K562 (cell line): ENCODE results near the gene NDST3. TPM values are rescaled to one million over a fixed set of nuclear protein-coding genes. Genes with fewer than 3 reads are reported as not detected.

Source experiments
- ATAC-seq: fragments of 200-7000 bp; cut with Tn5 transposase; 3 replicates; pipeline ENCODE4 v1.9.1; 2020; ENCODE audit warnings: moderate library complexity
- BruUV-seq: library from RNA; stranded (reverse); fragments of 400-500 nt; replicated peaks from 2 replicates; lab custom pipeline; 2021; lab: Mats Ljungman, UMichigan
- CTCF ChIA-PET: fragments of 300-600 bp; formaldehyde crosslinking; extraction: SDS; loops from one replicate; lab custom pipeline; 2021; ENCODE audit warnings: low intra/inter-chr PET ratio; lab: Yijun Ruan, JAX
- POLR2A ChIA-PET: fragments of 300-600, 350-650 bp; sonication (Branson Sonifier 250); formaldehyde crosslinking; extraction: SDS; loops from one replicate; lab custom pipeline; 2021; ENCODE audit warnings: antibody characterized with exemption, inconsistent platforms; lab: Yijun Ruan, JAX
- DNase-seq, 4 experiments: peaks; one replicate each; pipeline versions ENCODE4 v3.0.0 to v3.0.0-alpha.2; 2011 to 2018; ENCODE audit warnings: low spot score in 3 of 4, mixed read lengths in 3 of 4; ENCODE audit errors: extremely low read depth in 1 of 4
- FAIRE-seq: peaks from 2 replicates; lab custom pipeline; 2011; peaks lifted over from hg19 to GRCh38; lab: Jason Lieb, UNC
- H2AFZ ChIP-seq: 2 replicates; pipeline ENCODE4 v1.6.0; 2011; ENCODE audit warnings: low read depth, low read length, control low read depth, inconsistent platforms
- H3K27ac ChIP-seq: fragments of 200-600 bp; 3 replicates; pipeline ENCODE4 v1.8.0; 2011; ENCODE audit warnings: low read depth, mild to moderate bottlenecking, control low read depth, inconsistent platforms, low read length, moderate library complexity, mixed read lengths; ENCODE audit errors: extremely low read depth
- H3K27me3 ChIP-seq, 2 experiments: fragments of 300-600 bp in 1 of 2; 2 replicates in 1 of 2; 3 replicates in 1 of 2; pipeline versions ENCODE4 v1.6.0 to v1.8.0; 2011; ENCODE audit warnings: inconsistent platforms in 2 of 2, low read length in 2 of 2, mild to moderate bottlenecking in 1 of 2, mixed read lengths in 1 of 2, moderate library complexity in 1 of 2; ENCODE audit not compliant: control insufficient read depth in 2 of 2, insufficient read depth in 2 of 2
- H3K36me3 ChIP-seq: fragments of 300-600 bp; 3 replicates; pipeline ENCODE4 v1.8.0; 2011; ENCODE audit warnings: mild to moderate bottlenecking, low read length, inconsistent platforms; ENCODE audit not compliant: control insufficient read depth, insufficient read depth
- H3K4me1 ChIP-seq, 2 experiments: fragments of 200-600 bp in 1 of 2; replicated peaks in 1 of 2; 2 replicates in 1 of 2; 3 replicates in 1 of 2; pipeline versions ENCODE4 v1.5.1 to v1.8.0; 2011; ENCODE audit warnings: inconsistent platforms in 2 of 2, low read length in 2 of 2, mild to moderate bottlenecking in 1 of 2, mixed read lengths in 1 of 2, moderate library complexity in 1 of 2; ENCODE audit not compliant: control insufficient read depth in 2 of 2, insufficient read depth in 2 of 2
- H3K4me2 ChIP-seq: 2 replicates; pipeline ENCODE4 v1.6.1; 2011; ENCODE audit warnings: low read length, control low read depth, inconsistent platforms, mixed read lengths; ENCODE audit not compliant: insufficient read depth
- H3K4me3 ChIP-seq: fragments of 200-600 bp; sonication (generic), shearing (Covaris generic); 2 replicates; pipeline ENCODE4 v1.5.1; 2016; ENCODE audit warnings: control low read depth, inconsistent platforms
- H3K79me2 ChIP-seq: fragments of 200-600 bp; 3 replicates; pipeline ENCODE4 v1.8.0; 2011; ENCODE audit warnings: low read length, inconsistent platforms; ENCODE audit not compliant: control insufficient read depth, insufficient read depth
- H3K9ac ChIP-seq, 2 experiments: 2 replicates each; pipeline versions ENCODE4 v1.6.0 to v1.6.1; 2011; ENCODE audit warnings: low read depth in 2 of 2, low read length in 2 of 2, control low read depth in 1 of 2, inconsistent platforms in 1 of 2, mild to moderate bottlenecking in 1 of 2, mixed read lengths in 1 of 2; ENCODE audit not compliant: insufficient read depth in 1 of 2
- H3K9me1 ChIP-seq: one replicate; pipeline ENCODE4 v1.6.0; 2011; ENCODE audit warnings: inconsistent platforms, mild to moderate bottlenecking, low read length, moderate library complexity; ENCODE audit not compliant: control insufficient read depth, insufficient read depth
- H3K9me3 ChIP-seq: replicated peaks from 2 replicates; pipeline ENCODE4 v1.5.1; 2011; ENCODE audit warnings: low read depth, low read length, inconsistent platforms; ENCODE audit not compliant: control insufficient read depth, insufficient read depth
- H4K20me1 ChIP-seq: replicated peaks from 2 replicates; pipeline ENCODE4 v1.6.1; 2011; ENCODE audit warnings: low read length, inconsistent platforms, mixed read lengths; ENCODE audit not compliant: control insufficient read depth, insufficient read depth
- ATF7 ChIP-seq: fragments of 450-650 bp; IDR thresholded peaks from 2 replicates; pipeline ENCODE4 v1.7.1; 2014; ENCODE audit warnings: mild to moderate bottlenecking, moderate library complexity
- CHD2 ChIP-seq: IDR thresholded peaks from 2 replicates; pipeline ENCODE4 v1.6.1; 2011; ENCODE audit warnings: low read depth, low read length
- GABPA ChIP-seq: fragments of 200-800 bp; sonication (Bioruptor generic); conservative IDR thresholded peaks from 2 replicates; pipeline ENCODE4 v1.6.1; 2016; ENCODE audit warnings: low read depth, missing genetic modification characterization, missing compliant biosample characterization
- KDM5B ChIP-seq: fragments of 200-600 bp; sonication (generic); IDR thresholded peaks from 2 replicates; pipeline ENCODE4 v1.6.1; 2012; ENCODE audit warnings: low read depth, mild to moderate bottlenecking, moderate library complexity, low read length, control low read depth, inconsistent platforms; ENCODE audit not compliant: insufficient replicate concordance
- MTF1 ChIP-seq: fragments of 250-450 bp; sonication (Bioruptor Pico); IDR thresholded peaks from 2 replicates; pipeline ENCODE4 v1.9.0; 2021; ENCODE audit warnings: moderate library complexity, mild to moderate bottlenecking, inconsistent platforms, borderline replicate concordance
- POLR2A ChIP-seq: fragments of 450-650 bp; conservative IDR thresholded peaks from 2 replicates; pipeline ENCODE4 v1.6.1; 2016
- TCFL5 ChIP-seq: fragments of 250-450 bp; sonication (Bioruptor Pico); conservative IDR thresholded peaks from 2 replicates; pipeline ENCODE4 v1.6.1; 2021; ENCODE audit warnings: mild to moderate bottlenecking, moderate library complexity, matching md5 sums
- ZNF586 ChIP-seq: fragments of 450-650 bp; formaldehyde crosslinking; conservative IDR thresholded peaks from 2 replicates; pipeline ENCODE4 v1.4.0; 2020; ENCODE audit warnings: mild to moderate bottlenecking, moderate library complexity
- WGBS: fragments of 100-300 bp; shearing (Covaris generic); methylation state at CpG from one replicate; pipeline ENCODE4 v1.1.6; 2016; ENCODE audit warnings: low coverage, mixed read lengths; ENCODE audit not compliant: insufficient coverage; ENCODE audit errors: missing lambda C conversion rate; 5-methylcytosine and 5-hydroxymethylcytosine counted together
- in situ Hi-C: fragments of 300-500 bp; cut with MboI; formaldehyde crosslinking; loops from 4 replicates; pipeline ENCODE4 v1.15.0; 2018; ENCODE audit warnings: inconsistent platforms, mixed read lengths
- intact Hi-C: fragments of 100-400 bp; cut with micrococcal nuclease; formaldehyde crosslinking; loops from 2 replicates; pipeline ENCODE4 v1.14.2; 2022
- polyA plus RNA-seq, 8 experiments: library from polyadenylated mRNA; depleted of rRNA in 4 of 8; stranded (reverse) in 5 of 8; unstranded in 3 of 8; fragments of >200 nt; fragmentation: Nextera tagmentation in 2 of 8; fragmentation: Illumina TruSeq in 1 of 8; extraction: Ambion mirVana in 2 of 8; extraction: Trizol in 1 of 8; gene quantifications; 2 replicates each; pipeline versions ENCODE4 v1.2.1 to v1.2.3, GENCODE V29; 2011 to 2014; ENCODE audit warnings: inconsistent platforms in 1 of 8, missing spikeins in 1 of 8
- total RNA-seq, 7 experiments: library from RNA; depleted of rRNA in 6 of 7; stranded (reverse); fragments of >200 nt in 6 of 7; fragmentation: Illumina TruSeq in 2 of 7; extraction: Trizol in 2 of 7; gene quantifications; 2 replicates each; pipeline versions ENCODE4 v1.2.1 to v1.2.3, GENCODE V29; 2011 to 2021; ENCODE audit warnings: low replicate concordance in 1 of 7
- TF ChIP-seq, protein P1 (sequence below): fragments of 250-450 bp; sonication (Bioruptor Pico); IDR thresholded peaks from 2 replicates; pipeline ENCODE4 v1.5.0; 2021
- TF ChIP-seq, protein P2 (sequence below): sonication (generic); formaldehyde crosslinking; IDR thresholded peaks from 2 replicates; pipeline ENCODE4 v1.5.0; 2020; ENCODE audit warnings: missing genetic modification reagents
- TF ChIP-seq, protein P3 (sequence below): sonication (generic); formaldehyde crosslinking; IDR thresholded peaks from 2 replicates; pipeline ENCODE4 v1.8.1; 2022; ENCODE audit warnings: missing genetic modification reagents

The NDST3 gene
- total and polyA plus RNA-seq, 9 of the 15 experiments (the other 6 are each of a cell fraction or from before 2014, with no cell fraction given): not detected

DNA sequence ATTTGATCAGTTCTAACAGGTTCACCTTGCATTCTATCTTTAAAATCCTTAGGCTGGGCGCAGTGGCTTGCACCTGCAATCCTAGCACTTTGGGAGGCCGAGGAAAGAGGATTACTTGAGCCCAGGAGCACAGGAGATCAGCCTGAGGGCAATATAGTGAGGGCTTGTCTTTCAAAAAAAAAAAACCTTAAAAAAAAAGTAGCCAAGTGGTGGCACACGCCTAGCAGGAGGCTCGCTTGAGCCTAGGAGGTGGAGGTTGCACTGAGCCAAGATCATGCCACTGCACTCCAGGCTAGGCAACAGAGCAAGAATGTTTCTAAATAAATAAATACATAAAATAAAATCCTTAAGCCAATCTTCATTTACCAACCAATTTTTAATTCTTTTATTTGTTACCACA, 243.0 kb downstream of the NDST3 start:
- Histone ChIP-seq H2AFZ (0 out of 2 replicates have a peak overlapping the region, but pooled peaks have one; percentile 93), H3K9me1 (no peaks in the 10 kb centered on the region), H3K4me2 (peak overlapping the region; percentile 98)
- BruUV-seq: no TSS peak
- DNase-seq: peak in 1 of 4 experiments; percentile 5
- no peak for TF ChIP-seq KDM5B
- TF ChIP-seq, all 486 proteins: peak for 0
- Histone ChIP-seq H3K9me3 (no peaks in the 10 kb centered on the region), H3K4me3 (peak overlapping the region; percentile 84; the same call in 1 of the 2 replicates), H3K27ac (no peak overlapping the region), H3K4me1 (peaks cover 4 to 6% of the 10 kb centered on the region in 2 experiments; a peak in 2 of 5 replicates), H3K9ac (peak overlapping the region in 1 of 2 experiments; percentile 99; a peak in 1 of 4 replicates), H3K36me3 (peaks cover 34% of the 10 kb centered on the region), H3K27me3 (no peaks in the 10 kb centered on the region), H3K79me2 (peaks cover 38% of the 10 kb centered on the region), H4K20me1 (no peaks in the 10 kb centered on the region)
- no peak for ATAC-seq
- 83% methylated on average over 4 of the region's 4 CpGs for WGBS
- intact Hi-C loops: loop anchor here (10.0 kb wide), 2 partner anchors 202 to 1922 kb away; no protein-coding TSS in a partner anchor
- CTCF ChIA-PET: no interaction called here
- POLR2A ChIA-PET: no interaction called here
- in situ Hi-C loops: loop anchor here (25.0 kb wide), 1 partner anchor 410 kb away; the partner anchor contains the start of gene METTL14
- FAIRE-seq: no peak

DNA sequence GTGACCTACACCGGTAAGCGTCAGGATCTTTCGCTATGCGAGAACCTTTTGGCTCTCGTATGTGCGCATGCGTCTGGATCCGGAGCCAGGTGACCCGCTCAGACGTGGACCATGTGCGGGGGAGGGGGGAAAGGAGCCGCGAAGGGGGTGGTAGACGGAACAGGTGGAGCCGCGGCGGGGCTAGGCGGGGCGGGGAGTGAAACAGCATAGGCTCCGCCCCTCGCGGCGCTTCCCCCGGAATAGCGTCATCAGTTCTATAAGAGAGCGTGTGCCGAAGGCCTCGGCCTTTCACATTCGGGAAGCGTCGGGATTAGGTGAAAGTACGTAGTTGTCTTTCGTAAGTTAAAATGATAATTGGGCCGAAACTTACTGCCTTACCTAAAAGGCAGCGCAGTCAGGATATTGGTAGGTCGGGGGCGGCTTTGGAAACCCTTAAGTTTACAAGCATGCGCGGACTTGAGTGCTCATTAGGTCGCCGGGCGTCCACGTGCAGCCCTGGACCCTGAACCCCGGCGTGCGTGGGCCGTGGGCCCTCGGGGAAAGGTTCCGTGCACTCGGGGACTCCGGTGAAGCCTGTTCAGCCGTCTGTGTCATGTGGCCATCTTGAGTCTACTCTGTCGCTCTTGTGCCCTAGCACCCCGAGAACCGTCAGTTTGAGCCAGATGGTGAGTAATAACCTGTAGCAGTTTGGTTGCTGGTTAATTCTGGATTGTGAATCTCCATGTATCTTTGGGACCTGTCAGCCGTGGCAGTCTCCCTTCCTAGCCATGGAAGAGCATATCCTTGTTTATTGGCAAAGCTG, 244.4 kb downstream of the NDST3 start:
- peak overlapping the region; percentile 95 for H3K27ac ChIP-seq
- peak; percentile 89 for ATAC-seq
- peak; percentile 88 for FAIRE-seq
- peaks cover 4 to 6% of the 10 kb centered on the region in 2 experiments; a peak in 2 of 5 replicates for H3K4me1 ChIP-seq
- H2AFZ ChIP-seq: peak overlapping the region; percentile 93
- no peaks in the 10 kb centered on the region for H3K9me1 ChIP-seq
- H3K36me3 ChIP-seq: peaks cover 34% of the 10 kb centered on the region
- peaks cover 38% of the 10 kb centered on the region for H3K79me2 ChIP-seq
- no TSS peak for BruUV-seq
- intact Hi-C loops (loop anchor here (10.0 kb wide), 2 partner anchors 204 to 1924 kb away; no protein-coding TSS in a partner anchor), in situ Hi-C loops (loop anchor here (25.0 kb wide), 1 partner anchor 409 kb away; the partner anchor contains the start of gene METTL14)
- H3K9me3 ChIP-seq: no peaks in the 10 kb centered on the region
- ChIA-PET CTCF (no interaction called here), POLR2A (interaction anchor here (1.0 kb wide), 1 partner anchor 11 kb away, joined by 3 read pairs; no protein-coding TSS in a partner anchor)
- under 1% methylated on average over 44 of the region's 56 CpGs for WGBS
- no peaks in the 10 kb centered on the region for H4K20me1 ChIP-seq
- peak; percentile 97 to 99 (median 98) for DNase-seq
- no peaks in the 10 kb centered on the region for H3K27me3 ChIP-seq
- H3K4me2 ChIP-seq: peak overlapping the region; percentile 98
- peak overlapping the region; percentile 84 for H3K4me3 ChIP-seq
- peak overlapping the region; percentile 99 to 100 for H3K9ac ChIP-seq
- TF ChIP-seq ATF7 (peak; percentile 88), CHD2 (peak; percentile 36; the same call in 1 of the 2 replicates), TCFL5 (CRISPR knock-in tag) (no peak), GABPA (tag) (peak; percentile 88), MTF1 (CRISPR knock-in tag) (no peak), ZNF586 (CRISPR knock-in tag) (no peak), POLR2A (peak; percentile 100)
- TF ChIP-seq, protein P1, sequence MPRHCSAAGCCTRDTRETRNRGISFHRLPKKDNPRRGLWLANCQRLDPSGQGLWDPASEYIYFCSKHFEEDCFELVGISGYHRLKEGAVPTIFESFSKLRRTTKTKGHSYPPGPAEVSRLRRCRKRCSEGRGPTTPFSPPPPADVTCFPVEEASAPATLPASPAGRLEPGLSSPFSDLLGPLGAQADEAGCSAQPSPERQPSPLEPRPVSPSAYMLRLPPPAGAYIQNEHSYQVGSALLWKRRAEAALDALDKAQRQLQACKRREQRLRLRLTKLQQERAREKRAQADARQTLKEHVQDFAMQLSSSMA: no peak
- TF ChIP-seq, protein P2, sequence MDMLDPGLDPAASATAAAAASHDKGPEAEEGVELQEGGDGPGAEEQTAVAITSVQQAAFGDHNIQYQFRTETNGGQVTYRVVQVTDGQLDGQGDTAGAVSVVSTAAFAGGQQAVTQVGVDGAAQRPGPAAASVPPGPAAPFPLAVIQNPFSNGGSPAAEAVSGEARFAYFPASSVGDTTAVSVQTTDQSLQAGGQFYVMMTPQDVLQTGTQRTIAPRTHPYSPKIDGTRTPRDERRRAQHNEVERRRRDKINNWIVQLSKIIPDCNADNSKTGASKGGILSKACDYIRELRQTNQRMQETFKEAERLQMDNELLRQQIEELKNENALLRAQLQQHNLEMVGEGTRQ (CRISPR knock-in tag): peak; percentile 60
- TF ChIP-seq, protein P3, sequence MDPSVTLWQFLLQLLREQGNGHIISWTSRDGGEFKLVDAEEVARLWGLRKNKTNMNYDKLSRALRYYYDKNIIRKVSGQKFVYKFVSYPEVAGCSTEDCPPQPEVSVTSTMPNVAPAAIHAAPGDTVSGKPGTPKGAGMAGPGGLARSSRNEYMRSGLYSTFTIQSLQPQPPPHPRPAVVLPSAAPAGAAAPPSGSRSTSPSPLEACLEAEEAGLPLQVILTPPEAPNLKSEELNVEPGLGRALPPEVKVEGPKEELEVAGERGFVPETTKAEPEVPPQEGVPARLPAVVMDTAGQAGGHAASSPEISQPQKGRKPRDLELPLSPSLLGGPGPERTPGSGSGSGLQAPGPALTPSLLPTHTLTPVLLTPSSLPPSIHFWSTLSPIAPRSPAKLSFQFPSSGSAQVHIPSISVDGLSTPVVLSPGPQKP (CRISPR knock-in tag): no peak
